Mucosa of stomach (tissue), 1 donor: ENCODE results near the gene CRYGN.

Experiments used
- H3K27me3 ChIP-seq: one replicate; pipeline ENCODE4 v1.7.0; 2013; ENCODE audit warnings: mild to moderate bottlenecking, low read length; ENCODE audit not compliant: control insufficient read depth, insufficient read depth
- H3K36me3 ChIP-seq: one replicate; pipeline ENCODE4 v1.7.0; 2013; ENCODE audit warnings: low read length; ENCODE audit not compliant: control insufficient read depth, insufficient read depth
- H3K4me1 ChIP-seq: one replicate; pipeline ENCODE4 v1.7.0; 2013; ENCODE audit warnings: mild to moderate bottlenecking, low read length; ENCODE audit not compliant: control insufficient read depth, insufficient read depth
- H3K4me3 ChIP-seq: one replicate; pipeline ENCODE4 v1.7.0; 2013; ENCODE audit warnings: low read length
- H3K9ac ChIP-seq: one replicate; pipeline ENCODE4 v1.7.0; 2013; ENCODE audit warnings: mild to moderate bottlenecking, low read length, moderate library complexity
- H3K9me3 ChIP-seq: one replicate; pipeline ENCODE4 v1.7.0; 2013; ENCODE audit warnings: mild to moderate bottlenecking, low read length, moderate library complexity; ENCODE audit not compliant: control insufficient read depth
- donor health status: Pancreatic carcinoma.

CRYGN gene

GRCh38 chr7:151380199-151381097 lies 59.5 kb downstream of the CRYGN start:
- H3K27me3 ChIP-seq = peaks cover 23% of the 10 kb centered on the region
- H3K4me1 ChIP-seq = no peaks in the 10 kb centered on the region
- no peak overlapping the region for H3K9ac ChIP-seq
- no peaks in the 10 kb centered on the region for H3K9me3 ChIP-seq
- no peaks in the 10 kb centered on the region for H3K36me3 ChIP-seq
- H3K4me3 ChIP-seq = no peak overlapping the region

DNA sequence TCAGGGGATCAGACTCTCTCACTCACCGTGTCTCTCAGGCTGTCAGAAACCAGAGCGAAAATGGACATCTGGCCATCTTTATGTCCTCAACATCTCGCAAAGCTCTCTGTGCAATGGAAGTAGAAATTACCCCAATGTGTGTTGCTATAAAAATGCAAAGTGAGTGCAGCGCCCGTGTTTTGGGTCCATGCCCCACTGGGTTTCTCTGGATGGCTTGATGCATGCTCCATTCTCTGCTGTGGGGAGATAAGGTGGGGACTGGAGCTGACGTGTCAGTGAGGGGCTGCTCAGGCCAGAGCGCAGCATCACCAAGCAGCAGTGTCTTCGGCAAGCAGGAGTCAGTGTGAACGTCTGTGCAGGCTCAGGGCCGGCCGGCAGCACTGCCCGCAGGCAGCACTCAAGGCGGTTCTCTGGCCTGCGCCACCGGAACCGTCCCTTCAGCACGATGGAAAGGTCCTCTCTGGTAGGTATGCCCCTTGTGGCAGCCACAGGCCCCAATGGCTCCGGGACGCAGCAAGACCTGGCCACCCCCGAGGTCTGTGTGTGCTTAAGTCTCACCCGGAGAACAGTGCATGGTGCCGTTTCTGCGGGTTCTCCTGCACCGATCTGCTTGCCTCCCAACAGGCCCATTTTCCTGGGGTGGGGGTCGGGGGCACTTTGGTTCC lies 60.3 kb downstream of the CRYGN start:
- Histone ChIP-seq H3K9ac (no peak overlapping the region), H3K9me3 (no peaks in the 10 kb centered on the region), H3K4me1 (no peaks in the 10 kb centered on the region), H3K36me3 (no peaks in the 10 kb centered on the region), H3K4me3 (no peak overlapping the region), H3K27me3 (peaks cover 23% of the 10 kb centered on the region)

DNA sequence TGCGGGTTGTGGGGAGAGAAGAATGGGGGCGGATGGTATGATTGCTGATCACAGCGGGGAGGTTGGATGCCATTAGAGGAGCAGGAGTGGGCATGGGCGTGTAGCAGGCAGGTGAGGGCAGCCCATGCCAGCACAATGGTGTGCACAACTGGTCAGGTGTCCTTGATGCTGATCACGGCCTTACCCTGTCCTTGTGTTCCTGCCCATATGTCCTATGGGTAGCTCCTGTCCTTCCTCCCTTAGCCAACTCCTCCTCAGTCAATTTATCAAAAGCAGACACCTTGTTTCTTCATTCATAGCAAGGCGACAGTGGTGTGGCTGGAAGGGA lies 60.8 kb downstream of the CRYGN start:
- Histone ChIP-seq H3K9ac (no peak overlapping the region), H3K4me3 (no peak overlapping the region), H3K9me3 (no peaks in the 10 kb centered on the region), H3K36me3 (no peaks in the 10 kb centered on the region), H3K4me1 (no peaks in the 10 kb centered on the region), H3K27me3 (peaks cover 23% of the 10 kb centered on the region)
